AG04450 (cell line): ENCODE results near the gene ABCC2. TPM values are rescaled to one million over a fixed set of nuclear protein-coding genes. Genes with fewer than 3 reads are reported as not detected.
"Not testable (repeated sequence)": the region's sequence is repeated elsewhere in the genome, so short reads cannot be mapped to it uniquely, and the experiment has no call there.

Experiments
- CTCF ChIA-PET: fragments of 300-600, 350-600 bp; formaldehyde crosslinking; extraction: SDS; loops from one replicate; lab custom pipeline; 2022; ENCODE audit warnings: antibody characterized with exemption, inconsistent platforms; lab: Charles Lee
- POLR2A ChIA-PET: fragments of 350-600 bp; formaldehyde crosslinking; extraction: SDS; loops from one replicate; lab custom pipeline; 2021; ENCODE audit warnings: antibody characterized with exemption, inconsistent platforms; lab: Yijun Ruan, JAX
- DNase-seq: peaks from one replicate; pipeline ENCODE4 v3.0.0-alpha.2; 2011; ENCODE audit warnings: low read depth, low spot score
- H3K27ac ChIP-seq: one replicate; pipeline ENCODE4 v1.5.1; 2012; ENCODE audit warnings: low read depth, low read length, control low read depth
- H3K27me3 ChIP-seq: one replicate; pipeline ENCODE4 v1.6.0; 2012; ENCODE audit warnings: low read length; ENCODE audit not compliant: control insufficient read depth, insufficient read depth
- H3K4me3 ChIP-seq: 2 replicates; pipeline ENCODE4 v1.5.1; 2011; ENCODE audit warnings: mild to moderate bottlenecking, low read depth, low read length, control low read depth
- H3K9me3 ChIP-seq: 2 replicates; pipeline ENCODE4 v1.5.1; 2012; ENCODE audit warnings: low read length; ENCODE audit not compliant: control insufficient read depth, insufficient read depth
- polyA plus RNA-seq: library from polyadenylated mRNA; depleted of rRNA; stranded (reverse); fragments of >200 nt; gene quantifications from 2 replicates; pipeline ENCODE4 v1.2.3, GENCODE V29; 2011; rRNA removed
- TF ChIP-seq, protein P1 (sequence below): IDR thresholded peaks from 2 replicates; pipeline ENCODE4 v1.5.1; 2011; ENCODE audit warnings: low read depth, low read length, control low read depth, inconsistent platforms

The ABCC2 gene
- polyA plus RNA-seq, 1 experiment: 1.2 TPM

DNA sequence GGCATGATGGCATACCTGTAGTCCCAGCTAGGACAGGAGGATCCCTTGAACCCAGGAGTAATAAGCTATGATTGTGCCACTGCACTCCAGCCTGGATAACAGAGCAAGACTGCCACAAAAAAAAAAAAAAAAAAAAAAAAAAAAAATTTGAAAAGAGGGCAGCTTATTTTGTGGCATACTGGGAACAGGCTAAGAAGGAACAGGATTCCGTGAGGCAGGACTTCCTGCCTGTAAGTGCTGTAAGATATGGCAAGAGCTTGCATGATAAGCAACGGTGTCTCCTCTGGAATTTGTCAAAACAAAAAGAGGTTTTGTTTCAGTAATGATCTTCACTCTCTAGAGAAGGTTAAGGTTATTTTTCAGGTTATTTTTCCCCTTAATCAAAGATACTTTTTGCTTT is 101.1 kb downstream of the ABCC2 start:
- ChIA-PET CTCF (interaction anchor here (0.5 to 0.7 kb wide), 3 partner anchors 164 to 880 kb away, joined by 4 to 7 read pairs (median 6); no protein-coding TSS in a partner anchor), POLR2A (interaction anchor here (0.6 kb wide), 1 partner anchor 1184 kb away, joined by 3 read pairs; no protein-coding TSS in a partner anchor)
- TF ChIP-seq, protein P1, sequence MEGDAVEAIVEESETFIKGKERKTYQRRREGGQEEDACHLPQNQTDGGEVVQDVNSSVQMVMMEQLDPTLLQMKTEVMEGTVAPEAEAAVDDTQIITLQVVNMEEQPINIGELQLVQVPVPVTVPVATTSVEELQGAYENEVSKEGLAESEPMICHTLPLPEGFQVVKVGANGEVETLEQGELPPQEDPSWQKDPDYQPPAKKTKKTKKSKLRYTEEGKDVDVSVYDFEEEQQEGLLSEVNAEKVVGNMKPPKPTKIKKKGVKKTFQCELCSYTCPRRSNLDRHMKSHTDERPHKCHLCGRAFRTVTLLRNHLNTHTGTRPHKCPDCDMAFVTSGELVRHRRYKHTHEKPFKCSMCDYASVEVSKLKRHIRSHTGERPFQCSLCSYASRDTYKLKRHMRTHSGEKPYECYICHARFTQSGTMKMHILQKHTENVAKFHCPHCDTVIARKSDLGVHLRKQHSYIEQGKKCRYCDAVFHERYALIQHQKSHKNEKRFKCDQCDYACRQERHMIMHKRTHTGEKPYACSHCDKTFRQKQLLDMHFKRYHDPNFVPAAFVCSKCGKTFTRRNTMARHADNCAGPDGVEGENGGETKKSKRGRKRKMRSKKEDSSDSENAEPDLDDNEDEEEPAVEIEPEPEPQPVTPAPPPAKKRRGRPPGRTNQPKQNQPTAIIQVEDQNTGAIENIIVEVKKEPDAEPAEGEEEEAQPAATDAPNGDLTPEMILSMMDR: no peak

DNA sequence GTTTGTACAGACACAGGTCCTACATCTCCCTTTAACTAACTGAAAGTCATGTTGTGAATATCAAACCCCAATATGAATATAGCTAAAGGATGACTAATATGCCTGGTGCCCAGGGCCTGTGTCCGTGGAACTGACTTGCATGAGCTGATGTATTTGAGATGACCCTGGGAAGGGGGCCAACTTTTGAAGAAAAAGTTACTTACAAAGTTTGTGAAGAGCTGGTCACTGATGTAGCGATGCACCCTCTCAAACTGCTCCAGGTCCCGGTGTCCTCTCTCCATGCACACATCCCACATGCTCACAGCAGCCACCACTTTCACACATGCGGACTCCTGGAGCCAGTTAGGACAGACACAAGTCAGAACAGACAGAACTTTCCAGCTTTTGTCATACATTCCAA is 106.2 kb downstream of the ABCC2 start:
- no peak overlapping the region for H3K27ac ChIP-seq
- ChIA-PET POLR2A (no interaction called here), CTCF (interaction anchor here (0.6 to 2.1 kb wide), 4 partner anchors 8 to 157 kb away, joined by 3 to 11 read pairs (median 6); no protein-coding TSS in a partner anchor)
- H3K27me3 ChIP-seq: no peaks in the 10 kb centered on the region
- H3K4me3 ChIP-seq: no peak overlapping the region
- H3K9me3 ChIP-seq: no peaks in the 10 kb centered on the region
- no peak for DNase-seq
- TF ChIP-seq, protein P1: no peak

More for the DNA sequence above, 101.1 kb downstream of the ABCC2 start:
- H3K27ac ChIP-seq: no peak overlapping the region
- H3K4me3 ChIP-seq: no peak overlapping the region
- H3K9me3 ChIP-seq: no peaks in the 10 kb centered on the region
- no peak for DNase-seq
- H3K27me3 ChIP-seq: no peaks in the 10 kb centered on the region

DNA sequence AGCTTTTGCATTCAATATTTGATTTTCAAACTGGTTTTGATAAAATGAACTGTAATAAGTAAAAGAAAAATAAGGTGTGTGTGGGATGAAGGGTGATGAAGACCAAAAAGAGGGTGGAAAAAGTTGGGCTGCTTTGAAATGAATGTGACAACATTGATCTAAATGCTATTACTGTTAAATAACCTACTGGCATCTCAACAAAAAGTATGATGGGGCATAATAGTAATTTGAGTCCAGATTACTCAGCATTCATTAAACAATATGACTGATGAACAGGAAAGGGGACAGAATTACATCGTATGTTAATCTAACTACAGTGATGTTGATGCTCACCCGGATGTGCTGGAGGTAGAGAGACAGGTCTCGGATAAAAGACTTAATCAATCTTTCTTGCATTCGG is 112.2 kb downstream of the ABCC2 start:
- H3K27me3 ChIP-seq: no peaks in the 10 kb centered on the region
- ChIA-PET CTCF (interaction anchor here (0.6 to 1.1 kb wide), 3 partner anchors 49 to 1585 kb away, joined by 3 to 6 read pairs (median 5); no protein-coding TSS in a partner anchor), POLR2A (interaction anchor here (0.6 kb wide), 1 partner anchor 17 kb away, joined by 3 read pairs; no protein-coding TSS in a partner anchor)
- no peak overlapping the region for H3K27ac ChIP-seq
- no peak overlapping the region for H3K4me3 ChIP-seq
- no peak for DNase-seq
- no peaks in the 10 kb centered on the region for H3K9me3 ChIP-seq
- TF ChIP-seq, protein P1: no peak

DNA sequence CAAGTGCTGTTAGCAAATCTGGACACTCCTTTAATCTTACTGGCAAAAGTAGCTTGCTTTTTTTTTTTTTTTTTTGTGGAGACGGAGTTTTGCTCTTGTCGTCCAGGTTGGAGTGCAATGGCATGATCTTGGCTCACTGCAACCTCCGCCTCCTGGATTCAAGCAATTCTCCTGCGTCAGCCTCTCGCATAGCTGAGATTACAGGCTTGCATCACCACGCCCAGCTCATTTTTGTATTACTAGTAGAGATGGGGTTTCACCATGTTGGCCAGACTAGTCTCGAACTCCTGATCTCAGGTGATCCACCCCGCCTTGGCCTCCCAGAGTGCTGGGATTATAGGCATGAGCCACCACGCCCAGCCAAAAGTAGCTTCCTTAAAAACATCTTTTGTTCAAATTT is 112.6 kb downstream of the ABCC2 start:
- H3K27ac ChIP-seq, H3K4me3 ChIP-seq, H3K9me3 ChIP-seq, H3K27me3 ChIP-seq, DNase-seq: not testable (repeated sequence)
- POLR2A ChIA-PET: interaction anchor here (0.6 kb wide), 1 partner anchor 17 kb away, joined by 3 read pairs; no protein-coding TSS in a partner anchor
- CTCF ChIA-PET: interaction anchor here (0.6 to 1.1 kb wide), 3 partner anchors 49 to 1585 kb away, joined by 3 to 6 read pairs (median 5); no protein-coding TSS in a partner anchor

DNA sequence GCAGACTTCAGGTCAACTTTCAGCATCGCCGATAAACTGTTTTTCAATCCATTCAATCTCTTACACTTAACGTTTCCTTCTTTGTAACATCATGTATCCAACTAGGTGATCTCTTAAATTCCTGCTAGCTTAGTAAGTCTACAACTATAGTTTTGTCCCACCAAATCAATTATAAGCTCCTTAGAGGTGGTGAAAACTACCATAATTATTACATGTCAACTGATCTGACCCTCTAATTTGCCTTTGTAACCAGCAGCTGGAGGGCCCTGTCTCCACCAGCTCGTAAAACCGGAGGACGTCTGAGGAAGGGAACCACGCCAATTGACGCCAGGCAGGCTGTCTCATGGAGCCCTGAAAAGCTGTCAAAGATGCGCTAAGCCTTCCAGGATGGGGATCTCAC is 113.4 kb downstream of the ABCC2 start:
- Histone ChIP-seq H3K4me3 (no peak overlapping the region), H3K27me3 (no peaks in the 10 kb centered on the region), H3K9me3 (no peaks in the 10 kb centered on the region), H3K27ac (no peak overlapping the region)
- TF ChIP-seq, protein P1: no peak
- DNase-seq: no peak
- ChIA-PET CTCF (interaction anchor here (1.7 kb wide), 1 partner anchor 150 kb away, joined by 5 read pairs; no protein-coding TSS in a partner anchor), POLR2A (no interaction called here)

Other genes with a start within 250 kb of the ABCC2 start
- not detected in 2 replicates for gene NKX2-3, start 249.7 kb upstream of the ABCC2 start, polyA plus RNA-seq
- 20.4 and 21.5 TPM in 2 replicates for gene SLC25A28, start 162.2 kb upstream of the ABCC2 start, polyA plus RNA-seq
- 14.4 and 16.2 TPM in 2 replicates for gene ENTPD7, start 123.1 kb upstream of the ABCC2 start, polyA plus RNA-seq
- gene COX15, start 50.5 kb upstream of the ABCC2 start, polyA plus RNA-seq: 26.1 and 32.2 TPM in 2 replicates
- gene CUTC, start 50.4 kb upstream of the ABCC2 start, polyA plus RNA-seq: 13.9 and 18.0 TPM in 2 replicates
- gene DNMBP, start 227.3 kb downstream of the ABCC2 start, polyA plus RNA-seq: 16.1 and 18.2 TPM in 2 replicates